RPMI8226 (cell line): ENCODE data around the gene LRIT2.

Source experiments
- DNase-seq: peaks from one replicate; pipeline ENCODE4 v3.0.0-alpha.2; 2015

Gene LRIT2

DNA sequence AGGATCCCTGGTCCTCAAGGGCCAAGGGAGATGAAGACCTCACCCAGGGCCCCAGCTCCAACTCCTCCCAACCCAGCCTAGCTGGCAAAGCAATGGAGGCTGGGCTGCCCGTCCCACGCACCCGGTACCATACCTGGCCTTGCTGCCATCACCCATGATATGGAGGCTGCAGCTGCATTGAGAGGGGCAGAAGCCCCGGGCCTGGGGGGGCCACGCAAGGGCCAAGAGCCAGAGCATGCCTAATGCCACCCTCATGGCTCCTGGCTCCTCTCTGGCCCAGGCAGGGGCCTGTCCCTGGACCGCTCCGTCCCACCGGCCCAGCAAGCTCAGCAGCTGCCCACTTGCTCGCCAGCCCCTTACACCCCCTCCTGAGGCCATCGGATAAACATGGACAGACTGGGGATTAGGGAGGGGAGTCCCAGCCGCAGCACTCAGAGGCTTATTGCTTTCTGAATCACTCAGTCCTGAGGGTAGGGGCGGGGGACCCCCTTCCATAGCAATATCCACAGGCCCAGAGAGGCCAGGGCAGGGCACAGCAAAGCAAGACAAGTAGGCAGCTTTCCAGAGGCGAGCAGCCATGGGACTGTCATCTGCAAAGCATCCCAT is 15.9 kb upstream of the LRIT2 start, which contains the start of gene LRIT1:
Gene LRIT1, minus strand, starts transcription at position 362 of the 606 bp plus-strand sequence. Its CDS starts 107 bp downstream, at position 255.
- no peak for DNase-seq

GRCh38 chr10:84238909-84239308 is 13.6 kb upstream of the LRIT2 start:
- no peak for DNase-seq

- no peak for DNase-seq
These were observed 12.1 kb upstream of the LRIT2 start for GRCh38 chr10:84237199-84238051.

DNA sequence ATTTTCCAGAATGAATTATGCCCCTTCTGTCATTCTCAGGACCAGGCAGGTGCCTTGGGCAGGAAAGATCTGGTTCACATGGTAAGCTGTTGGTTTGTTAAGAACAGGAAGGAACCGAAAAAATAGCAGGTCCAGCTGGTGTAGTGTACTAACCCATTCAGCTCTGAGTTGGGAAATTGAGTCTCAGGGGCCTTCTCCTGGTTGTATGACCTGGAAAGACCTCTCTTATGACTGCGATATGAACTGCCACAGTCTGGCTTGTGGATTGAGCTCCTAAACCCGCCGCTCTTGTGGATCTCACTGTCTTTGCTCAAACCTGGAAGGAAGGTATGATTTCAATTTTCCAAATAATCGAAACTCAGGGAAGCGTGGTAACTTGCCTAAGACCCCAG is 11.5 kb upstream of the LRIT2 start:
- no peak for DNase-seq

DNA sequence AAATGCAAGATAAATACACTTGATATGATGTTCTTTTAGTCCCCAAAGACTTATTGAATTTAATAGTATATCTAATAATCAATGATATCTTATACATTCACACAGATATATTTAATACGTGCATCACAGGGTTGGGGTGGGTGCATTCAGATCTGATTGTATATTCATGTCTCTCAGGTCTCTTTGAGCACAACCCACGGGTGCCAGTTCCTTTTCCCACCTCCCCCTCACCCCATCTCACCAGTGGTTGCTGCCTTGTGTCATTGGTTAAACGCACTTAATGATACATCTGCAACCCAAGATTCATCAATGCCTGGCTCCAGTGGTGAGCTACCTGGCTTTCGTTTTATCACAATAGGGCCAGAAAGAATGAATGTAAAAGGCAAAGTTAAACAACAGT is 9.8 kb upstream of the LRIT2 start:
- DNase-seq: no peak

- DNase-seq: no peak
These were observed 9.1 kb upstream of the LRIT2 start for GRCh38 chr10:84234479-84234878.

DNA sequence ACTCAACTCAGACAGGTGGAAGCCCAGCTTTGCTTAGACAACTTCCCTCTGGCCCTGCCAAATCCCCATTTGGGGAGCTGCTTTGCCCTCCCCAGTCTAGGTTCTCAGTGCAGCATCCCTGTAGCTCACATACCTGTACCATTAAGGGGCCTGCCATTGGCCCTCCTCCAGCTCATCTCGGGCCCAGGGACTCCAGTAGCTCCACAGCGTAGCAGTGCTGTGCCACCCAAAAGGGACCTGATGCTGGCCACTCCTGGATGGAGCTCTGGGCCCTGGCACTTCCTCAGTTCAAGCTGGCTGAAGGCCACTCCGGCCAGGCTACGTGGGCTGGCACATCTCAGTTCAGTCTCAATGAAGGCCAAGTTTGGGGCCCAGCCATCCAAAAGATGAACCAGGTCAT is 8.6 kb upstream of the LRIT2 start:
- no peak for DNase-seq

GRCh38 chr10:84232376-84232775 is 7.0 kb upstream of the LRIT2 start:
- DNase-seq: no peak

GRCh38 chr10:84230359-84230758 is 5.0 kb upstream of the LRIT2 start:
- DNase-seq: no peak

- DNase-seq: no peak
These were observed 2.5 kb upstream of the LRIT2 start for GRCh38 chr10:84227810-84228209.

DNA sequence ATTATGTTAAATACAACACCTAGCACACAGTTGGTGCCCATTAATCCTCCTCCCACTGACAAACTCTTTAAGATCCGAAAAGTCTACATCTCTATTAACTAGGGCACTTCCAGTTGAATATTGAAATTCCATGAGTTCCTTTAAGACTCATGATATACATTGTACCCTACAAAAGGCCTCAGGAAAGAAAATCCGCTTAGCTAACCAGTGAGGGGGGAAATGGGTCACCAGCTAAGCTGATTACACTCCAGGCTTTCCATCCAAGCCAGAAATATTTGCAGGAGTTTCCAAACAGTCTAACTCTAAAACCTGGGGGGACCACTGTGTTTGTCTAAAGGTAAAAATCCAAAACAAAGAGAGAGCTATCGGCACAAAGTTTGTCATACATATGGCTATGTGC is 1.3 kb upstream of the LRIT2 start:
- no peak for DNase-seq

GRCh38 chr10:84224411-84225028 is 824 bp downstream of the LRIT2 start:
- peak; percentile 12 for DNase-seq

- no peak for DNase-seq
These were observed 3.4 kb downstream of the LRIT2 start for GRCh38 chr10:84221916-84222315.

- no peak for DNase-seq
These were observed 7.6 kb downstream of the LRIT2 start for GRCh38 chr10:84217746-84218145.

GRCh38 chr10:84216834-84217233 is 8.5 kb downstream of the LRIT2 start:
- DNase-seq: no peak

DNA sequence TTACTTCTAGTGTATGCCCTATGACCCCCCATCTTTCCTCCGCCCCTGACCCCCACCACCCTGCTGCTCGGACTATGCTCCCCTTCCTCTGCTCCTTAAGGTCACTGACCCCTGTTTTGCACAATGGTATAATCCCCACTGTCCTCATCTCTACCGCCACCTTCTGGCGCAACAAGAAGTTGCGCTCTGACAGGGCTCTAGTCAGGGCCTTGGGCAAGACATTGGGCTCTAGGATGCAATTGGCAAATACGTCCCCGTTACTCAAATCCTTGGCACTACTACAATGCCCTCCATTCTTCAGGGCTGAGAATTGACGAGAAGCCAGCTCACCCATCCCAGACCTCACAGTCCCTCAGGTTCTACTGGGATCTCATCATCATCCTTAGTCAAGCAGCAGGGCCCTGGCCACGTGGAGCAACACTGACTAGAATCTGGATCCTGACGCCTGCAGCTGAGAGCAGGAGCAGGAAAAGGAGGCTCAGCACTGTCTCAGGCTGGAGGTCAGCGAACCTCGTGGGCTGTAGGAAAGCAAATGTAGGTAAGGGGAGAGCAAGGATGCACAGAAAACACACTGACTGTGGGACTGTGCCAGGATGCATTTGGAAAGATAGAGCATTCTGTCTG is 10.6 kb downstream of the LRIT2 start:
- peak; percentile 42 for DNase-seq

- DNase-seq: no peak
These were observed 11.2 kb downstream of the LRIT2 start for GRCh38 chr10:84214046-84214572.

- no peak for DNase-seq
These were observed 12.3 kb downstream of the LRIT2 start for GRCh38 chr10:84213076-84213475.

DNA sequence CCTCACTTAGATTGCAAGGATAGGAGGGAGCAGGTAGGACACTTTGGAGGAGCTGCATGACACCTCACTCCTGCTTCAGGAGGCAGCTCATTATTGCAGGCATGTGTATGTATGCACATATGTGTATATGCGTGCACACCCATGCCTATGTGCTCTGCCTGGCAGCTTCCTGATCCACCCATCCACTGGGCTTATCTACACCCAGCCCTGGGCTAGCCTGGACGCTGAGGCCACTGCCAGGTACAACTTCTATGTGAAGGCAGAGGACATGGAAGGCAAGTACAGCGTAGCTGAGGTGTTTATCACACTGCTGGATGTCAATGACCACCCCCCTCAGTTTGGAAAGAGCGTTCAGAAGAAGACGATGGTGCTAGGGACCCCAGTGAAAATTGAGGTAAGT is 13.3 kb downstream of the LRIT2 start:
- DNase-seq: no peak

DNA sequence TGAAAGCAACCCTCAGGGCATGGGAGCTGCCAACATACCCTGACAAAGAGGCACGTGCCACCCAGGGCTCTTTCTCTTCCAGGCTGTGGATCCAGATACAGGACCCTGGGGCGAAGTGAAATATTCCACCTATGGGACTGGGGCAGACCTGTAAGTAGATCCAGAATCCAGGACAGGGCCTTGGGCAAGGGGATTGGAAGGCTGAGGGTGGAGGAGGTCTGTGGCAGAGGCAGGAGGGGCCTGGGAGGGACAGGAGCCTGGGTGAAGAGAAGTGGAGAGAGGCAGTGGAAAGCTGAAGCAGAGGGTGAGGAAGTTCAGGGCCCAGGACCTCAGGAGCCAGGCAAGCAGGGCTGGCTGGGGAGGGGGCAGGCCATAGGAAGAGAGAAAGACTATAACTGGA is 13.8 kb downstream of the LRIT2 start:
- DNase-seq: no peak

GRCh38 chr10:84208023-84208422 is 17.3 kb downstream of the LRIT2 start:
- no peak for DNase-seq

- no peak for DNase-seq
These were observed 19.4 kb downstream of the LRIT2 start for GRCh38 chr10:84205853-84206525.
